ENCODE results near the gene SCN1A. TPM values are rescaled to one million over a fixed set of nuclear protein-coding genes. Genes with fewer than 3 reads are reported as not detected.
A peak's percentile ranks its signal among the peaks of the same experiment; 100 is the strongest.

Gene SCN1A
- total RNA-seq, 1 donor from 2014 or later, result not detected

DNA sequence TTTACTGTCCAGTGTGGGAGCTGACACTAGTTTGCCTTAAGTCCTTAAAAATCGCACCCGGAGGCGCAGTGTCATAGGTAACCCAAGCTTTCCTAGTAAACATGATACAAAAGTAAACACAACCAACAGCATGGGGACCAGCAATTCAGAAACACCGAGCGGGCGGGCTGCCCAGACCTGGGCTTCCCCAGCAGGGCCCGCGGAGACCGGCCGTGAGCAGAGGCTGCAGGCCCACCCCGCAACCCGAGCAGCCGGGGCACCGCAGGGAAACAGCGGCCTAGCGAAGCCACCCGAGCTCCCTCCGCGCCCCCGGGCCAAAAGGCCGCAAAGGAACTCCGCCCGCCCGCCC, 174.5 kb downstream of the SCN1A start:
- Histone ChIP-seq H3K4me3 (peak overlapping the region; percentile 63 to 75), H3K27ac (peak overlapping the region; percentile 84), H3K9me3 (no peaks in the 10 kb centered on the region), H3K27me3 (no peaks in the 10 kb centered on the region), H3K4me1 (peaks cover 47% of the 10 kb centered on the region), H3K36me3 (peaks cover 0 to 5% of the 10 kb centered on the region in 2 donors)
- intact Hi-C loops (cut with DNase I), result loop anchor here (10.0 kb wide), 1 partner anchor 1342 kb away; the partner anchor contains the start of gene B3GALT1
- no peak for TF ChIP-seq POLR2A (IDR thresholded peaks at IDR 0.05)
- no peak for DNase-seq (ENCODE audit: extremely low spot score in 2 of 2)

DNA sequence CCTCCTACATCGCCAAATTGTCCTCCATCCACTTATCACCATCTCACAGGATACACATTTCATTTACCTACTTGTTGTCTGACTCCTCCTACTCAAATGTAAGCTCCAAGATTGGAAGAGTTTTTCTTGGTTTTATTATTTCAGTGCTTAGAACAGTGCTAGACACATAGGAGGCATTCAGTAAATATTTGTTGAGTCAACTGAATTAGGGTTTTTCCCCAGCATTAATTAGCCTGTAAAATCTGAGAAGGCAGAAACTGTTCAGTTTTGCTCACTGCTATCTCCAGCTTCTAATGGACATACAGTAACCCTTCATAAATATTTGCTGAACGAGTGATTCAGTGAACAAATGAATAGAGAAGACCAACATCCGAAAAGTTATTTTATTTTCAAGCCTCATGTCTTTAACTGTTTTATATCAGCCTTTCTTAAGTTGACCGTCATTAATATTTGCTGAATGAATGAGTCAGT, 175.0 kb downstream of the SCN1A start:
- intact Hi-C loops (cut with DNase I), result loop anchor here (10.0 kb wide), 1 partner anchor 1342 kb away; the partner anchor contains the start of gene B3GALT1
- no peak for DNase-seq (ENCODE audit: extremely low spot score in 2 of 2)
- Histone ChIP-seq H3K36me3 (peaks cover 0 to 10% of the 10 kb centered on the region in 2 donors), H3K4me1 (peaks cover 47% of the 10 kb centered on the region), H3K27me3 (no peaks in the 10 kb centered on the region), H3K4me3 (peak overlapping the region; percentile 63 to 75), H3K27ac (peak overlapping the region; percentile 84), H3K9me3 (no peaks in the 10 kb centered on the region)
- TF ChIP-seq POLR2AphosphoS5 (IDR thresholded peaks at IDR 0.05; ENCODE audit: insufficient read depth in 1 of 2, low read depth in 1 of 2) (no peak), POLR2A (IDR thresholded peaks at IDR 0.05) (no peak)
- TF ChIP-seq, protein P1, sequence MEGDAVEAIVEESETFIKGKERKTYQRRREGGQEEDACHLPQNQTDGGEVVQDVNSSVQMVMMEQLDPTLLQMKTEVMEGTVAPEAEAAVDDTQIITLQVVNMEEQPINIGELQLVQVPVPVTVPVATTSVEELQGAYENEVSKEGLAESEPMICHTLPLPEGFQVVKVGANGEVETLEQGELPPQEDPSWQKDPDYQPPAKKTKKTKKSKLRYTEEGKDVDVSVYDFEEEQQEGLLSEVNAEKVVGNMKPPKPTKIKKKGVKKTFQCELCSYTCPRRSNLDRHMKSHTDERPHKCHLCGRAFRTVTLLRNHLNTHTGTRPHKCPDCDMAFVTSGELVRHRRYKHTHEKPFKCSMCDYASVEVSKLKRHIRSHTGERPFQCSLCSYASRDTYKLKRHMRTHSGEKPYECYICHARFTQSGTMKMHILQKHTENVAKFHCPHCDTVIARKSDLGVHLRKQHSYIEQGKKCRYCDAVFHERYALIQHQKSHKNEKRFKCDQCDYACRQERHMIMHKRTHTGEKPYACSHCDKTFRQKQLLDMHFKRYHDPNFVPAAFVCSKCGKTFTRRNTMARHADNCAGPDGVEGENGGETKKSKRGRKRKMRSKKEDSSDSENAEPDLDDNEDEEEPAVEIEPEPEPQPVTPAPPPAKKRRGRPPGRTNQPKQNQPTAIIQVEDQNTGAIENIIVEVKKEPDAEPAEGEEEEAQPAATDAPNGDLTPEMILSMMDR (IDR thresholded peaks at IDR 0.05), result no peak

DNA sequence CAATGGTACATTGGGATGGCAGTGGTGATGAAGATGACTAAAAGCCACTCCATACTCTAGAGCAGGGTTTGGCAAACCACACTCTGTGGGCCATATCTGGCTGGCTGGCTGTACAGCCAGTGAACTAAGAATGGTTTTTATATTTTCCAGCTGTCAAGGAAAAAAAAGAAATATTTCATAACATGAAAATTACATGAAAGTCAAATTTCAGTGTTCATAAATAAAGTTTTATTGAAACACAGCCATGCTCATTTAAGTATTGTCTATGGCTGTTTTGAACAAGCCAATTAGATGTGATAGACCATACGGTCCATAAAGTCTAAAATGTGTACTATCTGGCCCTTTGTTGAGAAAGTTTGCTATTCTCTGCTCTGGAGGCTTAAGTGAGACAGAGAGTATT, 175.7 kb downstream of the SCN1A start:
- Histone ChIP-seq H3K4me1 (peaks cover 47% of the 10 kb centered on the region), H3K27ac (no peak overlapping the region), H3K4me3 (peak overlapping the region in 1 of 2 donors; percentile 75), H3K9me3 (no peaks in the 10 kb centered on the region), H3K36me3 (peaks cover 0 to 15% of the 10 kb centered on the region in 2 donors), H3K27me3 (no peaks in the 10 kb centered on the region)
- no peak for TF ChIP-seq POLR2AphosphoS5 (IDR thresholded peaks at IDR 0.05; ENCODE audit: insufficient read depth in 1 of 2, low read depth in 1 of 2)
- no peak for TF ChIP-seq POLR2A (IDR thresholded peaks at IDR 0.05)
- TF ChIP-seq, protein P1 (IDR thresholded peaks at IDR 0.05), result no peak
- no peak for DNase-seq (ENCODE audit: extremely low spot score in 2 of 2)
- intact Hi-C loops (cut with DNase I), result loop anchor here (10.0 kb wide), 1 partner anchor 1343 kb away; the partner anchor contains the start of gene B3GALT1

DNA sequence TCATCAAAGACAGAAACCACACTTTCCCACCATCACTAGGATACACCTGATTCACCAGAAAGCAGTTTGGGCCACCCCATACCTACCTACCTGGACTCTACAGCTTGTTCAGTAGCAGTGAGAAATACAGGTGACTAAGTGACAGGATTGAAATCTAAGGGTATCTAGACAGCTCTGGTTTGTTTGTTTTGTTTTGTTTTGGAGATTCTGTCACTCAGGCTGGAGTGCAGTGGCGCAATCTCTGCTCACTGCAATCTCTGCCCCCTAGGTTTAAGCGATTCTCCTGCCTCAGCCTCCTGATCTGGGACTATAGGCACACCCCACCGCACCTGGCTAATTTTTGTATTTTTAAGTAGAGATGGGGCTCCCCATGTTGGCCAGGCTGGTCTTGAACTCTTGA, 177.4 kb downstream of the SCN1A start:
- Histone ChIP-seq H3K36me3 (peaks cover 0 to 19% of the 10 kb centered on the region in 2 donors), H3K27me3 (no peaks in the 10 kb centered on the region), H3K4me1 (peaks cover 49% of the 10 kb centered on the region), H3K4me3 (no peak overlapping the region), H3K27ac (no peak overlapping the region), H3K9me3 (no peaks in the 10 kb centered on the region)
- intact Hi-C loops (cut with DNase I), result loop anchor here (10.0 kb wide), 1 partner anchor 1344 kb away; the partner anchor contains the start of gene B3GALT1
- DNase-seq (ENCODE audit: extremely low spot score in 2 of 2), result no peak
- TF ChIP-seq POLR2AphosphoS5 (IDR thresholded peaks at IDR 0.05; ENCODE audit: insufficient read depth in 1 of 2, low read depth in 1 of 2) (no peak), POLR2A (IDR thresholded peaks at IDR 0.05) (no peak)
- TF ChIP-seq, protein P1 (IDR thresholded peaks at IDR 0.05), result no peak

DNA sequence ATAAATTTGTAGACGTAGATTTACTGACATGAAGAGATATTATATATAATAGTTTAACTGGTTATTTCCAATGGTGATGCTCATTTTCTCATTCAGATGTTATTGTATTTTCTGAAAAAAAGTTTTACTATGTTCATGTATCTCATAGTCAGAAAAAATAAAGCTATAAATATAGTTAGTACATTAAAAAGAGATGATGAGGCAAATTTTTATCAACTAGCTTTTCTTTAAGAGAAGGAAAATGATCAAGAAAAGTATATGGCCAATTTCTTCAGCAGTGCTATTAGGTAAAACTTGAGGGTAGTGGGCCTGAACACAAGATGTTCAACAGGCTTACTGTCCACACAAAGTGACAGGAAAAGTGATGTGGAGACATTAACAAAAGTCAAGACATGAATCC, 186.0 kb downstream of the SCN1A start:
- intact Hi-C loops (cut with DNase I), result no loop called here
- Histone ChIP-seq H3K9me3 (no peaks in the 10 kb centered on the region), H3K4me1 (peaks cover 3% of the 10 kb centered on the region), H3K4me3 (no peak overlapping the region), H3K36me3 (peaks cover 0 to 41% of the 10 kb centered on the region in 2 donors), H3K27me3 (no peaks in the 10 kb centered on the region), H3K27ac (no peak overlapping the region)
- no peak for DNase-seq (ENCODE audit: extremely low spot score in 2 of 2)
- no peak for TF ChIP-seq POLR2A (IDR thresholded peaks at IDR 0.05)
- TF ChIP-seq POLR2AphosphoS5 (IDR thresholded peaks at IDR 0.05; ENCODE audit: insufficient read depth in 1 of 2, low read depth in 1 of 2), result no peak
- TF ChIP-seq, protein P1 (IDR thresholded peaks at IDR 0.05), result no peak

Data from vagina (tissue), 2 donors.